Left hindlimb (tissue), 1 donor: ENCODE results near the gene MLH3.

ENCODE experiments used
- DNase-seq: peaks from one replicate; pipeline ENCODE4 v3.0.0-alpha.2; 2018

Gene MLH3

DNA sequence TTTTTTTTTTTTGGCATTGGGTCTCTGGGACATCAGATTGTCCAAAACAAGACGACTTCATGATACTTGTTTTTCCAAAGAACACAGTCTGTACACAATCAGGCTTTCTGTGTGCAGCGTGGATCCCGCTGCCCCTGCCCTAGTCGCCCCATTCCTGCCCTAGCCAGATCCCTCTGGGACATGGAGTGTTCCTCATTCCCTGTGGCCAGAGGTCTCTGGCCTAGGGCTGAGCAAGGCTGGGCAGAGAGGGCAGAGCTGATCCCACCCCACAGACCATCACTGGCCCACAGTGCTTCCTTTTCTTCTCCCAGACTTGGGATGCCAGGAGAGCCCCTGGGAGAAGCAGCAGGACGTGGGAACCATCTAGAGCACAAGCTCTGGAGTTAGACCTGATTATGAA lies 69.4 kb downstream of the MLH3 start:
- no peak for DNase-seq

DNA sequence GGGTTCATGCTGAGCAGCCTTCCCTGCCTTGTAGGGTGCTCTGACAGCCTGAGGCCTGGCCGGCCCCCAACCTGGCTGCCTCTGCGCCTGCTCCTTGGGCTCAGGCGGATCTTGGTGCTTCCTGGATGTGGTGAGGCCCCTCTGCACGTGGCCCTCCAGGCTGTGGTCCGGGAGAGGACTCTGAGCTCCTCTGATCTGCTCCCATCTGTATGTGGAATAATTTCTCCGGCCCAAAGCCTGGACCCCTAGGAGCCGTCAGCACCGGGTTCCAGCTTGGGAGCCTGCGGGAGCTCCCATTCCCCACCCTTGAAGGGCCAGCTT lies 69.8 kb downstream of the MLH3 start:
- no peak for DNase-seq

DNA sequence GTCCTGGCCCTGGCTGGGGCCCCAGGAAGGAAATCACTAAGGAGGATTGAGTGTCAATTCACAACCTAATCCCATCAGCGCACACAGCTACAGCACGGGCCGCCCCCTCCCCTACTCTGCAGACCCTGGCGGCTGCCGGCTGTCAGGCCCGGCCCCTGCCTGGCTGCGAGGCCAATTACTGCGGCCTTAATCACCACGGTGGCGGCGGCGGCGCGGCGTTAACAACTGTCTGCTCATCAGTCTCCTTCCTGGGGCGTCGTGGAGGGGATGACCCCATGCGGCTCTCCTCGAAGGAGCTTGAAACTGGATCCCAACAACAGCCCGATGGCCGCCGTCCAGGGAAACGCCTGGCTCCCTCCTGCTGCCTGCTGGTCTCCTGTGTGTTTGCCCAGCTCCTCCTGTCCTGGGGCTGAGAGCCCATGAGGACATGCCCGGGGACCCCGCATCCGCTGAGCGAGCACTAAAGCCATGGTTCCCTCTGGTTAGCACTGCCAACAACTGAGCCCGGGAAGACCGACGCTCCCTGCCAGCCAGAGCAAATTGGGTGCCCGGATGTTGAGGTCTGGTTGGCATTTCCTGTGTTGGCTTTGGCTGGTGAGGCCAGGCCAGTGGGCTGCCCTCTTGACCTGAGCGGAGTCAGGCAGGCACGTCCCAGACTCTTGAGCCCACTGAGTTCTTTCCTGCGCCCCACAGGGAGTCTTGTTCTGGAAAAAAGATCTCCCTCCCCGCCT lies 70.4 kb downstream of the MLH3 start:
- DNase-seq: peak; percentile 76

DNA sequence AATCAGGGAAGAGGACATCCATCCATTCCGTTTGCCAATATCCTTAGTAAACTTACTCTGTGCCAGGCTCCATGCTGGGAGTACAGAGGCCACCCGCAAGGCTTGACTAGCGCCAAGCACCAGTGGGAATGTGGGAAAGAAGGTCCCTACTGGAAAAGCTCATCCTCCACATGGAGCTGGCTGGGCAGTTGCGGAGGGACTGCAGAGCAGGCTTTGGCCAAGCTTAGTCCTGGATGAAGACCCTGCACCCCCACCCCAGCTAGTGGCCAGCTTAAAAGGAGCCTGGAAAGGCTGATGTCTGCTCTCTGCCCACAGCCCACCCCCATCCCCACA lies 70.9 kb downstream of the MLH3 start:
- DNase-seq: no peak

DNA sequence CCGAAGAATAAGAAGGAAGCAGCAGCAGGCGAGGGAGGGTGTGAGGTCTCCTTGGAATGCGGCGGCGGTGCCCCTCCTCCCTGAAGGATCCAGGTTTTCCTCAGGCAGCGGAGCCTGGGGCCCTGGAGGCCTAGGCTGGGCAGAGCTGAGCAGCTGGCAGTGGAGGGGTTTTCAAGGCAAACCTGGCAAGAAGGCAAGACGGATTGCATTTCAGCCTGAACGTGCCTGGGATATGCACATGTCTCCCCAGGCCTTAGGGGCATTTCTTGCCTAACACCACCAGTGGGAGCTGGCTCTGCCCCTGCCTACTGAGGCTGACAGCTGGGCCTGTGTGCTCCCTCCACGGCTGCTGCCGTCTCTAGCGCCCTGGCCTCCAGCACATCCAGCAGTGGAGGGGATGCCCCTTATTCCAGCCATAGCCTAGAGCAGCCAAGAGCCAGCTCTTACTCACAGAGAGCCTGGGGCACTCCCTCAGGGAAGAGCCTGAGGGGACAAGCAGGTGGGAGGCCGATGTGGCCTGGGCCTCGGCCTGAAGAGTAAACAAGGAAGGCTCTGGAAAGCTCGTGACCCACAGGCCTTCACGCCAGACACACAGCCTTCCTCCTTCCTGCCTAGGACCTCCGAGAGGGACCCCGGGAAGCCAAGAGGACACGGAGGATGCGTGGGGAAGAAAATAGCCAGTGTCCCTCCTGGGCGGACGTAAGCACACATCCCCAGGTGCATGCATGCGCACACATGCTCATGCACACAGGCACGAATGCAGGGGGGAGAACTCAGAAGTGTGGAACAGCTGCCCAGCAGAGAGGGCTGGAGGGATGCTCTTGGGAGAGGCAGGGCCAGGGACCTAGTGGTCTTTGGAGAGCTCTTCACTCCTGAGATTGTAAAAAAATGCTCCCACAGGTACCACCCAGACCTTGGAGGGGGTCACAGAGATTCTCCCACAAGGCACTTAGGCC lies 71.5 kb downstream of the MLH3 start:
- DNase-seq: peak; percentile 78

DNA sequence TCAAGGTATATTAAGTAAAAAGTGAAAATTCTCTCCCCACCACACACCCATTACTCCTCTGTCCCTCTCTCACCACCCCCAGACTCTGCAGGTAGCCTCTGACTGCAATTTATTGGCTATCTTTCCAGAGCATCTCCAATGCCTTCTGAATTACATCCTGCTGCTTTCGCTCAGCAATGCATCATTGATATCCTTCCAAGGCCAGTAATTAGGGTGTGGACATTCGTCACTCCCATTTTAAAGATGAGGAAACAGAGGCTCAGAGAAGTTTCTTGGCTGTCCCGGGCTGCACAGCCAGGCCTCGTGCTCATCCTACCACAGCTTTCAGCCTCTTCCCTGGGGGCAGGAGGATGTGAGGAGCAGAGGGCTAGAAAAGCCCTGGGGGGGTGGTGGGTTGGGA lies 72.2 kb downstream of the MLH3 start:
- no peak for DNase-seq

DNA sequence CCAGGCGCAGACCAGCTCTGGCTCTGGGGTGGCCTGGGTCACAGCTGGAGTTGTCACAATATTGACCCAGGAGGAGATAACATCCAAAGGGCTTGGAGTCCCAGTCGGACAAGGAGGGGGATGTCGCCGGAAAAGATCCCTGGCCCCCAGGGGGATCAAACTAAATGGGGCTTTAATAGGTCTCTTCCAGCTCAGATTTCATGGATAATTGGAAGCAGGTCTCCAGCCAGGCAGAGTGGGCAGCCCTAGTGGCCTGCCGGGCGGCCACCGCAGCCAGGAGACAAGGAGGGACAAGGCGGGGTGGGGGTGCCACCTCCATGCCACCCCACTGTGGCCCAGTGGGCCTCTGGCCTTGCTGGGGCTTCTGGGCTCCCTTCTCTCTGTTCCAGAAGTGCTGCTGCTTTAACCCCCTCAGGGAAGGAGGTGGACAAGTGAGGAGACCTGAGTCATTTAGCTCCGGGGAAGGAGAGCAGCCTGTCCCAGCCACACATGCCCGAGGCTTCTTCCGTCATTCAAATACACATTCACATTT lies 72.8 kb downstream of the MLH3 start:
- DNase-seq: no peak

DNA sequence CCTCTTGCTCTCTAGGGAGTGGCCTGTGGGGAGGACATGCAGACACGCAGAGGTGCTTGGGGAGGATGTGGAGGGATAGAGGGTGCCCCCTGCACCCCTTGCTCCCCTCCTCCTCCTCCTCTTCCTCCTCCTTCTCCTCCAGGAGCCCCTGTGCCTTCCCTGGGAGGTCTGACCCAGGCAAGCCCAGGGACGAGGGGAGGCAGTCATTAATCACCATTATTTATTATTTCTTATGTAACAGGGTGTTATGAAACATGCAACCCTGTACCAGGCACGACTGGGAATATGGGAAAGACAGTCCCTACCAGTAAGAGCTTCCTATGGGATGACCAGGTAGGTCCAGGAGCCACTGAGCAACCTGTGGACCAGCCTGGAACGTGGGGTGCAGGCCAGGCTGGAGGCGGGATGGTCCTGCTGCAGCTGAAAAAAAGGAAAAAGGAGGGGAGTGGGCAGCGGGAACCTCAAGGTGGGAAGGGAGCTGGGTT lies 73.3 kb downstream of the MLH3 start:
- no peak for DNase-seq

DNA sequence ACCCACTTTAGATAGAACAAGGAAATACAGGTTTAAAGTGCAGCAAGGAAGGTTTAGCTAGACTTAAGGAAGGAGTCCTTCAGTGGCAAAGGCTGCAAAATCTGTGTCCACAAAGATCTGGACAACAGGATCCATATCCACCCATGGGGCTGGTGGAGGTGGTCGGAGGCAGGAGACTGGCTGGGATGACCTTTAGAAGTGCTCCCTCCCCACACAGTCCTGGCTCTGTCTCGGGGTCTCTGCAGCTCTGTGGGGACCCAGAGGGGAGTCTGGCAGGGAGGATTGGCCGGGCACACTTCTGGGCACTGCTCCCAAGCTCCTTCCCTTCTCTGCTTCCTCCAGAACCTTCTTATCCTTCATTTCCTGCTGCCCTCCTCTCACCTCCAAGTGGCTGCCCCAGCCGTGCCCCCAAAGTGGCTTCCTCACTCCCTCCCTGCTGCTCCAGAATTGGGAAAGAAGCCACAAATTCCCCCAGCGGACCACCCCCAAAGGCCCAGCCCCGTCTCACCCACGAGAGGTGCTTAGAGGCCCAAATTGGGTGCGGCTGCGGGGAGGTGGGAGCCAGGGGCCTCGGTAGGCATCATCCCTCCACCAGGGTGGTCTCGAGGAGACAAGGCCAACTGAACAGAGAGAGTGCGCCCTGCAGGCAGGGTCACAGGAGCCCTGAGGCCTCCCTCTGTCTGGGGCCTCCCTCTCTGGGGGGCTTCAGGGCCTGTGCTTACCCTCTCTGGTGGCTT lies 73.9 kb downstream of the MLH3 start:
- no peak for DNase-seq

DNA sequence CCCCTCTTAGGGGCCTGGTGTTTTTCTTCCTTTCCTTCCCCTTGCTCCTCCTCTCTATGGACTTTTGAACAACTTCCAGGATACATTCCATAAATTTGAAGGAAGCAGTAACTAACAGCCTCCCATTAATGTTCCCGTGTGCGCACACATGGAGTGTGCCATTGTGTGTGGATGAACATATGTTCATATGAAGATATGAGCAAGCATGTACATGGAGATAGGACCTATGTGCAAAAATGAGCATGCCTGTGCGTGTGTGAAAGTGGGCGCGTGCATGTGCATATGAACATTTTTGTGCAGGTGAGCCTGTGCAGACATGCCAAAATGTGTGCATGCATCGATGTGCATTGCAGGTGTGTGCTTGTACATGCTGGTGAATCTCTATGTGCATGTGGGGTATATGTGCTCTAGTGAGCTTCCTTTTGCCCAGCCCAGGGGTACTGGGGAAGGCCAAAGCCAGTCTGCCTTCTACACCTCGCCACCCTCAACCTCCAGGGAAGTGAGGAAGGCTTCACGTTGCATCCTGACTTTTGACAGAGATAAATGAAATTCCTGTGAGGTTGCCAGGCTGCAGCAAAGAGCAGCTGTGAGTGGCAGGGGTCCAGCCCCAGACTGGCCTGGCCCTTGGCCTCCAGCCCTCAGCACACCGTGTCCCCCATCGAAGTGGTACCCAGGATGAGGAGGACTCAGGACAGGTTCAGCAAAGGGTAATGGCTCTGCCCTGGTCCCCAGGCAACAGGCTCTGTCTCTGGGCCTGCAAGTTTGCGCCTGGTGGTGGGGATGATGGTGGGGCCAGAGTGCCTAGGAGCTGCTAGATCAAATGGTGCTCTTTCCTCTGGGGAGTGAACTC lies 74.8 kb downstream of the MLH3 start:
- no peak for DNase-seq

DNA sequence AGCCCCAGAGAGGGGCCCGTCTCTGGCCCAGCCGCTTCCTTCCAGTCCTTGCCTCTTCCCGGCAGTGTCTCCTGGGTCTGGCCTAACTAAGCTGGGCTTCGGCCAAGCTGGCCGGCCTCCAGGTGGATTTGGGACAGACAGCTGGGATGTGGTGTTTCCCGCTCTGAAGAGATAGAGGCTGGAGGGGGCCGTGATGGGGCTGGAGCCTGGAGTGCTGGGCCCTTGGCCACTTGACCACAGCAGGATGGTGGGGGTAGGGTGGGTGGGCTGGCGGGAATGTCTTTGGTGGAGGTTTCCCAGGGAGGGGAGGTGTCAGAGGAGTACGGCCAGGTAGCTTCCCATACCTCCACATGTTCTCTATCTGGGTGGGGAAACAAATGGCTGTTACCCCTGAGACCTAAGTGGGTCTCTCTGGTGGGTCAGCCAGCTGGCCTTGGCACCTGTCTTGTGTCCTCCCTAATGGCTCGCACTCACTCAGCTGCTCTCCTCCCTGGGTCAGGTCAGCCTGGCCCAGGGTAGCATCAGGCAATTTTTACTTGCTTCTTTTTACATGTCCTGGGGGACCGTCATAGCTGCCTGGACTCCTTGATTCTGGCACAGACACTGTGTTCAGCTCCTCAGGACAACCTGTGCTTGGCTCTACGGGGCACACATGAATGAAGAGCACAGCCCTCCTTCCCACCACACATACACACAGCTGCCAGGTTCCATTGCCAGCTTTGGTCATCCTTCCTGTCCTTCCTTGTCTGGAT lies 76.0 kb downstream of the MLH3 start:
- DNase-seq: peak; percentile 87

DNA sequence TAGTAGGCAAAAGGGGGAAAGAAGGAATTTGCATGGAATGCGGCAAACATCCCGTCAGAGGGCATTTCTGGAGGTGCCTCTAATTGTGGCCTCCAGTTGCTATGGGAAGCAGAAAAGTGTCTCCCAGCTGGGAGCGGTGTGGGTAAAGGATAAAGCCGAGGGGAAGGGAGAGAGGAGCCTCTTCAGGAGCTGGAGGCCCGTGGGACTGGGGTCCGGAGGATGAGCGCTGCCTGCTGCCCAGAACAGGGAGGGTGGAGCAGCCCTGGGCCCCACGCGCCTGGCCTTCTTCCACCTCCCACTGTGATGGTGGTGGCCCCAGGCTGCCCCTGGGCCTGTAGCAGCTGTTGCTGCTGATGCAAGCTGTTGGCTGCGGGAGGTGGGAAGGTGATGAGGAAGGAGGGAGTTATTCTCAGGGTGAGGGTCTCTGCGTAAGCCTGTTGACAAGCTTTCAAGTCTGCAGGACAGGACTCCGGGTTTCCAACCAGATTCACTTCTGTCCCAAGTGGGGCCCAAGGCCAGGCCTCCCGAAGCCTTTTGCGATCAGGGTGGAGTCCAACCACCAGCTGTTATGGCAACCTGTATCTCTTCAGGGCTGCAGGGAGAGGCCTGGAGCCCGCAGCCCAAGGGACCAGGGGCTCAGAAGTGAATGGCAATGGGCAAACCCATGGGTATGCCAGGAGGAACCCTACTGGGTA lies 76.8 kb downstream of the MLH3 start:
- DNase-seq: peak; percentile 75

DNA sequence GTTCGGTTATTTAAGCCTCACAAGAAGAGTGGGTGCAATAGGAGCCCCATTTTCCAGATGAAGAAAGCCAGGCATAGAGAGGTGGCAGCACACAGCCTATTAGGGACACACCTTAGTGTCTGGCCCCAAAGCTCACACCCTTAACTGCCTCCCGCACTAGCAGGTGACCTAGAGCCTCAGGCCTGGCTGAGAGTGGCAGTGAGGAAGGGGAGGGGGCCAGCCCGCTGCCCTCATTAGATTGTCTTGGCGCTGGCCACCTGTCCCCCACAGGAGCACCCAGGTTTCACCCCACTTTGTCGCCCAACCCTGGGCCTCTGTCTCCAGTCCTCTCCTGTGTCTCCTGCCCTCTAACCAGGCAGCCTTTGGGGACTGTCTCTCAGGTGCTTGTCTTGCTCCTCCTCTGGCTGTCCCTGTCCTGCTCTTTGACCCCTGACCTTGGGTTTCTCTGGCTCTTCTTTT lies 77.3 kb downstream of the MLH3 start:
- DNase-seq: no peak

DNA sequence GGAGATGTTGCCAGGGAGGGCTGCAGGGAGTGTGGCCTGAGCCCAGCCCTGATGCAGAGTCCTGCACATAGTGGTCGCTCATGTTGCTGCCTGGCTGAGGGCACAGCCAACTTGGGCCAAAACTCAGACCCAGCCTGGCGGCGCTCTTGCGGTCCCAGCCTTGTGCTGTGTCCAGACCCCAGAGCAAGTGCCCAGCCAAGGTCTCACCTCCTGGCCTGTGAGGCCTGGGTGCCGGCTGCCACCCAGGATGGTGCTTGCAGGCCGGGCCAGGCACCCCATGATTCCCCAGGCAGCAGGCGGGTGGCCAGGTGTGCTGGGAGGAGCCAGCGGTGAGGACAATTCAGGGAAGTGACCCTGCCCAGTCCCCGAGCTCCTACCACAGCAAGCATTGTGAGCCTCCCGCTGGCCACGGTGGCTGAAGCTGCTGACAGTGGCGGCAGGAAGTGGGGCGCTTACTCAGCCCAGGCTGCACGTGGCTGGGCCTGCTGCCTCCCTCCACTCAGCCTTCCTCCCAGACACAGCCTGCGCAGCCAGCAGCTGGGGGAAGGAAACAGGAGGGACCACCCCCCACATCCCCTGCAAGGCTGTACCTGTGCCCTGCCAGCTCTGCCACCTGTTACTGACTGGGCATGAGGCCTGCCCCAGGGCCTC lies 78.1 kb downstream of the MLH3 start:
- DNase-seq: peak; percentile 68

DNA sequence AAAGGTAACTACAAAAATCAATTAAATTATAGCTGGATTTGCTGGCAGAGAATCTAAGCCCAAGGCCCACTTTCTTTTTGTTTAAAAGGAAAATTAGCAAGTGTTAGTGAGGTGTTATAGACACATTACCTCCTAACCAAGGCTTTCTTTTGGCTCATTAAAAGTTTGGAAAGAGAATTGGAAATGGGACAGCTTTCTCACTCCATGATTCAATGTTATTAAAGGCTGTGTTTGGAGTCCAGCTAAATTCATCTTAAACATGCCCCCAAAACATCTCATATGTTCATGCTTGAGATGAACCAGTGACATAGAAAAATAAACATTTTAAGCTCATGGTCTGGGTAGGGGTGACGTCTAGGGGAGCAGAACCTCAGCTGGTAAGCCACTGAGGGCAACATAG lies 82.5 kb downstream of the MLH3 start:
- DNase-seq: no peak

DNA sequence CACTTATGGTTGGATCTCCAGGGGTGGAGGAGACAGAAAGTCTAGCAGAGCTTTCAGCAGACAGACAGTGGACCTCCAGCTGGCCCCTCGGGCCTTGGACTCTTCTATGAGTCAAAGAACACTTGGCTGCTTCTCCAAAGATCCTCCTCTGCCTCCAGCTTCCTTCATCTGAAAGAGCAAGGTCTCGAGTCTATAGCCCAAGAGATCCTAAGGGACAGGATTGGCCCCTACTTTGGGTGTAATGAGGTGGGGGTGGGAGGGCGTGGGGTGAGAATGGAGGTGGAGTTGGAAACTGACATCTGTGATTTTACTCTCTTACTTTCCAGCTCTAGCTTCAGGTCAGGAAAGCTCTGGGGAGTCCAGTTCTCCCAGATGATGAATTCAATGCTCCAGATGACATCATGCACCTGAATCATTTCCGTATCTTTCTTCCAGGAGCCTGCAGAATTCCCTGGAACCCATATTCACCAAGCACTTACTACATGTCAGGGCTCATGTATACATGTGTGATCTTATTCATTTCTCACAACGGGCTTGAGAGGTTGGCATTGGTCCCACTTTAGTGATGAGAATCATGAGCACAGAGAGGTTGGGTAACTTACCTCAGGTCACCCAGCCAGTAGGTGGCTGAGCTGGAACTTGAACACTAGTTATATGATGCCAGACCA lies 85.6 kb downstream of the MLH3 start:
- DNase-seq: peak; percentile 35

DNA sequence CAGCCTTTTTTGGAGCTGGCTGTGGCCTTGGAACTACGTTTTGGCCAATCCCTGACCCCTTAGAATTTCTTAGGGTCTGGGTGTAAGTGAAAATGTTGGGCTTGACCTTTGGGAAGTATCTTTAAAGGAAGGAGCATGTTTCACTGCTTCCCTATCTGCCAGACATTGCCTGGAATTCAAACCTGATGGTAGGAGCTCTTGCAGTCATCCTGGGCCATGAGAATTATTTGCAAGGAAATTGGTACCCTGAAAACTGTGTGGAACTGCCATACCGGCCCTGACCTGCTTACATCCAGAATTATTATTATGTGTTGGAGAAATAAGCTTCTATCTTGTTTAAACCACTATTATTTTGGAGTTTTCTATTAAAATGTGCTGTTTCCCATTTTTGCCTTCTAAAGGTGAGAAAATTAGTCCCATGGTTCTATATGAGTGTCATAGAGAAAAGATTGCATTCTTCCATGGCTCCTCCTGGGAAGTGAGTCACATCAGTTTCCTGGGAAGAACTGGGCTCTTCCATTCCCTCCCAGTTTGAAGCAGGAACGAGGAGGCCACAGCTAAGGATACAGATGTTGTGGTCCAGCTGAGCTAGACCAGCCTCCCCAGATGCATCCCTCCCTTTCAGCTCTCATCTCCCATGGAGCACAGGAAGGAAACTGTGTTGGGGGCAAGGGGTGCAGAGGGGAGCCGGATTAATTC lies 86.3 kb downstream of the MLH3 start:
- DNase-seq: no peak
